Embryonic facial prominence (tissue), 1 donor: ENCODE data around the gene RIT2.

ENCODE experiments used
- DNase-seq: peaks from one replicate; pipeline ENCODE4 v3.0.0-alpha.2; 2016; ENCODE audit errors: extremely low spot score

RIT2 gene

GRCh38 chr18:43012951-43013350 lies 102.5 kb downstream of the RIT2 start:
- DNase-seq, result no peak

GRCh38 chr18:43010611-43011010 lies 104.9 kb downstream of the RIT2 start:
- DNase-seq, result no peak

GRCh38 chr18:43009674-43010073 lies 105.8 kb downstream of the RIT2 start:
- DNase-seq, result no peak

GRCh38 chr18:43007365-43007764 lies 108.1 kb downstream of the RIT2 start:
- DNase-seq, result no peak

- DNase-seq, result no peak
Observed at GRCh38 chr18:43004421-43004820, 111.1 kb downstream of the RIT2 start.

- no peak for DNase-seq
Observed at GRCh38 chr18:43001821-43002220, 113.7 kb downstream of the RIT2 start.

GRCh38 chr18:42996824-42997223 lies 118.7 kb downstream of the RIT2 start:
- DNase-seq, result no peak

GRCh38 chr18:42980426-42980825 lies 135.1 kb downstream of the RIT2 start:
- no peak for DNase-seq

GRCh38 chr18:42977982-42978637 lies 137.4 kb downstream of the RIT2 start:
- DNase-seq, result no peak

GRCh38 chr18:42976869-42977590 lies 138.5 kb downstream of the RIT2 start:
- no peak for DNase-seq

- DNase-seq, result no peak
Observed at GRCh38 chr18:42969366-42969765, 146.1 kb downstream of the RIT2 start.

- no peak for DNase-seq
Observed at GRCh38 chr18:42961298-42961697, 154.2 kb downstream of the RIT2 start.

GRCh38 chr18:42959528-42959927 lies 156.0 kb downstream of the RIT2 start:
- DNase-seq, result no peak

- DNase-seq, result no peak
Observed at GRCh38 chr18:42958353-42958752, 157.1 kb downstream of the RIT2 start.

GRCh38 chr18:42956287-42956686 lies 159.2 kb downstream of the RIT2 start:
- DNase-seq, result no peak

GRCh38 chr18:42954887-42955286 lies 160.6 kb downstream of the RIT2 start:
- no peak for DNase-seq

- no peak for DNase-seq
Observed at GRCh38 chr18:42953306-42953705, 162.2 kb downstream of the RIT2 start.

- no peak for DNase-seq
Observed at GRCh38 chr18:42950732-42951131, 164.8 kb downstream of the RIT2 start.

- DNase-seq, result no peak
Observed at GRCh38 chr18:42948831-42949230, 166.7 kb downstream of the RIT2 start.

- DNase-seq, result no peak
Observed at GRCh38 chr18:42941860-42942259, 173.6 kb downstream of the RIT2 start.

GRCh38 chr18:42941021-42941420 lies 174.5 kb downstream of the RIT2 start:
- DNase-seq, result no peak

- no peak for DNase-seq
Observed at GRCh38 chr18:42937436-42937835, 178.0 kb downstream of the RIT2 start.

- DNase-seq, result no peak
Observed at GRCh38 chr18:42936289-42936688, 179.2 kb downstream of the RIT2 start.

- DNase-seq, result no peak
Observed at GRCh38 chr18:42931491-42931890, 184.0 kb downstream of the RIT2 start.
